Prostate gland (tissue), 2 donors: Measurements from ENCODE around the gene TRIP4.

ENCODE experiments used
- POLR2A ChIP-seq: fragments of 450-650 bp; IDR thresholded peaks from one replicate; pipeline ENCODE4 v1.6.1; 2016; ENCODE audit warnings: antibody characterized with exemption, mild to moderate bottlenecking
- TF ChIP-seq, protein P1 (sequence below), 4 experiments: fragments of 200-600 bp in 2 of 4; fragments of 450-650 bp in 2 of 4; sonication (generic) in 2 of 4; IDR thresholded peaks; 1 replicate in 3 of 4; 2 replicates in 1 of 4; pipeline ENCODE4 v1.5.1; 2016 to 2019; ENCODE audit warnings: antibody characterized with exemption in 4 of 4, mild to moderate bottlenecking in 2 of 4, moderate library complexity in 2 of 4

DNA sequence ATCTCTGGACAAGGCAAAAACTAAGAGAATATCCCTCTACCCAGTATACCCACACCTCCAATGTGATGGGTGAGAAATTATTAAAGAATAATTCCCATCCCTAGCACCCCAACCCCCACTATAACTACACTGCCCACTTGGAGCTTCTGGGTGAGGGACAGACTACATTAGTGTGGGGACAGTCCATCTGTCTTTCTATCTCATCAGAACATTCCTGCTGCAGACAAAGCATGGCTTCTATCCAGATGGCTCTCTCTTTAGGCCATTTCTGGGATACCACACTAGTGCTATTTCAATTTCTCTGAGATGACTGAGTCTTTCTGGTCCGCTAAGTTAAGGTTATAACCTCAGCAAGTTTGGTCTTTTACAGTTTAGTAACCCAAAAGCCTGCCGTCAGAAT is 38.3 kb upstream of the TRIP4 start:
- TF ChIP-seq, protein P1, sequence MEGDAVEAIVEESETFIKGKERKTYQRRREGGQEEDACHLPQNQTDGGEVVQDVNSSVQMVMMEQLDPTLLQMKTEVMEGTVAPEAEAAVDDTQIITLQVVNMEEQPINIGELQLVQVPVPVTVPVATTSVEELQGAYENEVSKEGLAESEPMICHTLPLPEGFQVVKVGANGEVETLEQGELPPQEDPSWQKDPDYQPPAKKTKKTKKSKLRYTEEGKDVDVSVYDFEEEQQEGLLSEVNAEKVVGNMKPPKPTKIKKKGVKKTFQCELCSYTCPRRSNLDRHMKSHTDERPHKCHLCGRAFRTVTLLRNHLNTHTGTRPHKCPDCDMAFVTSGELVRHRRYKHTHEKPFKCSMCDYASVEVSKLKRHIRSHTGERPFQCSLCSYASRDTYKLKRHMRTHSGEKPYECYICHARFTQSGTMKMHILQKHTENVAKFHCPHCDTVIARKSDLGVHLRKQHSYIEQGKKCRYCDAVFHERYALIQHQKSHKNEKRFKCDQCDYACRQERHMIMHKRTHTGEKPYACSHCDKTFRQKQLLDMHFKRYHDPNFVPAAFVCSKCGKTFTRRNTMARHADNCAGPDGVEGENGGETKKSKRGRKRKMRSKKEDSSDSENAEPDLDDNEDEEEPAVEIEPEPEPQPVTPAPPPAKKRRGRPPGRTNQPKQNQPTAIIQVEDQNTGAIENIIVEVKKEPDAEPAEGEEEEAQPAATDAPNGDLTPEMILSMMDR (IDR thresholded peaks at IDR 0.05): no peak
- no peak for TF ChIP-seq POLR2A
